Mesendoderm (in vitro differentiated cells): ENCODE results near the gene COPB2.

Experiments used
- DNase-seq: peaks from one replicate; pipeline ENCODE4 v3.0.0; 2013
- H2AK5ac ChIP-seq: 2 replicates; pipeline ENCODE4 v1.6.1; 2013; ENCODE audit warnings: low read length, inconsistent platforms
- H2BK120ac ChIP-seq: 2 replicates; pipeline ENCODE4 v1.6.1; 2013; ENCODE audit warnings: low read depth, mild to moderate bottlenecking, low read length, moderate library complexity, mixed read lengths
- H2BK15ac ChIP-seq: replicated peaks from 2 replicates; pipeline ENCODE4 v1.6.1; 2013; ENCODE audit warnings: low read depth, mild to moderate bottlenecking, moderate library complexity
- H2BK5ac ChIP-seq: 2 replicates; pipeline ENCODE4 v1.6.1; 2013; ENCODE audit warnings: low read length, inconsistent platforms
- H3K18ac ChIP-seq: 2 replicates; pipeline ENCODE4 v1.6.1; 2013; ENCODE audit warnings: mild to moderate bottlenecking, low read length, mixed read lengths
- H3K23ac ChIP-seq: one replicate; pipeline ENCODE4 v1.6.1; 2013; ENCODE audit warnings: low read length
- H3K27ac ChIP-seq: 2 replicates; pipeline ENCODE4 v1.5.1; 2013; ENCODE audit warnings: low read depth, mild to moderate bottlenecking, inconsistent platforms, low read length, moderate library complexity
- H3K27me3 ChIP-seq: 2 replicates; pipeline ENCODE4 v1.6.1; 2013; ENCODE audit warnings: low read length, control low read depth, mild to moderate bottlenecking, inconsistent platforms; ENCODE audit not compliant: insufficient read depth, poor library complexity
- H3K36me3 ChIP-seq: 2 replicates; pipeline ENCODE4 v1.6.1; 2013; ENCODE audit warnings: low read length, inconsistent platforms; ENCODE audit not compliant: control insufficient read depth, insufficient read depth
- H3K4ac ChIP-seq: one replicate; pipeline ENCODE4 v1.6.1; 2013; ENCODE audit warnings: low read depth, mild to moderate bottlenecking, low read length, moderate library complexity
- H3K4me1 ChIP-seq: 2 replicates; pipeline ENCODE4 v1.6.1; 2013; ENCODE audit warnings: low read depth, low read length, inconsistent platforms; ENCODE audit not compliant: control insufficient read depth
- H3K4me2 ChIP-seq: 2 replicates; pipeline ENCODE4 v1.6.1; 2013; ENCODE audit warnings: low read length
- H3K4me3 ChIP-seq: 2 replicates; pipeline ENCODE4 v1.5.1; 2013; ENCODE audit warnings: mild to moderate bottlenecking, low read length
- H3K56ac ChIP-seq: one replicate; pipeline ENCODE4 v1.6.1; 2013; ENCODE audit warnings: low read length
- H3K79me1 ChIP-seq: 2 replicates; pipeline ENCODE4 v1.6.1; 2013; ENCODE audit warnings: low read length, inconsistent platforms
- H3K79me2 ChIP-seq: 2 replicates; pipeline ENCODE4 v1.6.1; 2013; ENCODE audit warnings: mild to moderate bottlenecking, low read length; ENCODE audit not compliant: control insufficient read depth, insufficient read depth
- H3K9ac ChIP-seq: 2 replicates; pipeline ENCODE4 v1.6.1; 2013; ENCODE audit warnings: low read length, inconsistent platforms
- H4K5ac ChIP-seq: one replicate; pipeline ENCODE4 v1.6.1; 2013; ENCODE audit warnings: low read length
- H4K8ac ChIP-seq: one replicate; pipeline ENCODE4 v1.6.1; 2013; ENCODE audit warnings: low read depth, mild to moderate bottlenecking, control low read depth, low read length, moderate library complexity
- WGBS: extraction: QIAGEN DNeasy Blood & Tissue Kit; methylation state at CpG from one replicate; pipeline ENCODE4 v1.1.7; 2013; ENCODE audit warnings: low lambda C conversion rate, missing lambda C conversion rate; ENCODE audit not compliant: insufficient coverage; ENCODE audit errors: extremely low coverage; 5-methylcytosine and 5-hydroxymethylcytosine counted together

The COPB2 gene

DNA sequence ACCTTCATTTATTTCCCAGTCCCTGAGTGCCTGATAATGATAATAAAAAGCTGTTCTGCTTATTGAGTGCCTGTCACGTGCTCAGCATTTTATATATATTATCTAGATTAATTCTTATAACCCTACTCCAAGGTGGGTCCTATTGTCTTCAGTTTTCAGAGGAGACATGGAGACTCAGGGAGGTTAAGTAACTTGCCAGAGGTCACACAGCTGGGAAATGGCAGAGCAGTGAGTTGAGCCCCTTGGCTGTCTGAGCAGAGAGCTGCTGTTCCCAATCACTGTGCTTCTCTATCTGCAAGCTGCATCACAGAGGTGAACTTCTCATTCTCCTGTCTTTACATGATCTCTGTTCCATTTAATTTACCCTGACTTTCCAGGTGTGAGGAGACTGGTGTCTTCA, 77.9 kb downstream of the COPB2 start:
- Histone ChIP-seq H3K4me3 (no peak overlapping the region), H3K4ac (no peak overlapping the region), H3K18ac (no peak overlapping the region), H3K9ac (no peak overlapping the region), H3K79me2 (no peaks in the 10 kb centered on the region), H2BK5ac (no peak overlapping the region), H3K56ac (no peak overlapping the region), H3K4me1 (peaks cover 1% of the 10 kb centered on the region), H4K8ac (no peak overlapping the region), H2BK15ac (no peak overlapping the region), H2BK120ac (no peak overlapping the region), H3K36me3 (no peaks in the 10 kb centered on the region), H3K27me3 (no peaks in the 10 kb centered on the region), H3K23ac (no peak overlapping the region), H2AK5ac (no peak overlapping the region), H3K4me2 (no peak overlapping the region), H4K5ac (no peak overlapping the region), H3K27ac (no peak overlapping the region), H3K79me1 (no peaks in the 10 kb centered on the region)
- no CpG with 5 or more reads among the region's 1 CpG for WGBS
- DNase-seq: no peak

DNA sequence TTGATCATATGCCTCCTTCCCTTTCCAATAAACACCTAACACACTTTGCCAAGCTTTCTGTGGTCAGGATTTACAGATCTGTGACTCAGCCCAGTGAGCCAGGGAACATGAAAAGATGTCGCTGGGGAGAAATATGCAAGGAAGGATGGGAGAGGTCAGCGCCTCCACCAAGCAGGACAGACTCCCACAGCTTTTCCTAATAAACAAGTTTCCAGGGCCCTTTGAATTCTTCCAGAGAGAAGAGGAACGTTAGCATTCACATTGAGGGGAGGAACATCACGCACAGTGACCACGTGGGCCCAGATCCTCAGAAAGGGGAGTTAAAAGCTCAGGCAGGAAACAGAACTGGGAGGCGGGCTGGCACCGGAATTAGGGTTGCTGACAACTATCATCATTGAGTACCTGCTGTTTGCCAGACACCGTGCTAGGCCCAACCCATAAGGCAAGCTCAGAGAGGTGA, 78.9 kb downstream of the COPB2 start:
- peaks cover 1% of the 10 kb centered on the region for H3K4me1 ChIP-seq
- no peak overlapping the region for H3K4me3 ChIP-seq
- H3K23ac ChIP-seq: no peak overlapping the region
- no peak overlapping the region for H3K4ac ChIP-seq
- H4K5ac ChIP-seq: no peak overlapping the region
- no peak for DNase-seq
- WGBS: no CpG with 5 or more reads among the region's 8 CpGs
- no peaks in the 10 kb centered on the region for H3K79me1 ChIP-seq
- no peak overlapping the region for H3K9ac ChIP-seq
- no peak overlapping the region for H3K56ac ChIP-seq
- no peak overlapping the region for H2BK15ac ChIP-seq
- no peak overlapping the region for H3K27ac ChIP-seq
- H3K18ac ChIP-seq: no peak overlapping the region
- no peak overlapping the region for H4K8ac ChIP-seq
- H2BK120ac ChIP-seq: no peak overlapping the region
- no peak overlapping the region for H2AK5ac ChIP-seq
- no peaks in the 10 kb centered on the region for H3K36me3 ChIP-seq
- H3K4me2 ChIP-seq: no peak overlapping the region
- no peak overlapping the region for H2BK5ac ChIP-seq
- H3K27me3 ChIP-seq: no peaks in the 10 kb centered on the region
- no peaks in the 10 kb centered on the region for H3K79me2 ChIP-seq

DNA sequence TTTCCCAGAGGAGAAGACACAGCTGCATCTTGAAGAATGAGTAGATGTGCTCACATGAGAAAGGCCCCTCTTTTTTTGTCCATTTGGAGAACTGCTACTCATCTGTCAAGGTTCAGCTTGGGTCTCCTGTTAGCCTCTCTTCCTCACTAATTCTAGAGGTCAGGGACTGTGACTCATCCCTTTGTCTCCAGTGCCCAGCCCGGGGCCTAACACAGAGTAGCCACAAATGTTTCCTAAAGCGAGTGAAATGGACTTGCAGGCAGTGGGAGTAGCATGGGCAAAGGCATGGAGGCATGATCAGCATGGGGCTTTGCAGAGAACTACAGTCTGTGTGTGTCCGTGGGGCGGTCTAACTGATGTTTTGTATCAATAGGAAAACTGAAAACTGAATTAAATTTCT, 79.6 kb downstream of the COPB2 start:
- no peak overlapping the region for H3K4me2 ChIP-seq
- no peaks in the 10 kb centered on the region for H3K27me3 ChIP-seq
- H4K8ac ChIP-seq: no peak overlapping the region
- no peak overlapping the region for H3K27ac ChIP-seq
- H3K4ac ChIP-seq: no peak overlapping the region
- H3K18ac ChIP-seq: no peak overlapping the region
- no peak overlapping the region for H3K23ac ChIP-seq
- H2BK120ac ChIP-seq: no peak overlapping the region
- no peak for DNase-seq
- no peak overlapping the region for H2BK5ac ChIP-seq
- H3K4me1 ChIP-seq: peaks cover 1% of the 10 kb centered on the region
- no peaks in the 10 kb centered on the region for H3K79me2 ChIP-seq
- H2AK5ac ChIP-seq: no peak overlapping the region
- H3K4me3 ChIP-seq: no peak overlapping the region
- no peak overlapping the region for H2BK15ac ChIP-seq
- H3K56ac ChIP-seq: no peak overlapping the region
- no peaks in the 10 kb centered on the region for H3K79me1 ChIP-seq
- no peaks in the 10 kb centered on the region for H3K36me3 ChIP-seq
- no peak overlapping the region for H3K9ac ChIP-seq
- H4K5ac ChIP-seq: no peak overlapping the region
- WGBS: no CpG with 5 or more reads among the region's 4 CpGs

DNA sequence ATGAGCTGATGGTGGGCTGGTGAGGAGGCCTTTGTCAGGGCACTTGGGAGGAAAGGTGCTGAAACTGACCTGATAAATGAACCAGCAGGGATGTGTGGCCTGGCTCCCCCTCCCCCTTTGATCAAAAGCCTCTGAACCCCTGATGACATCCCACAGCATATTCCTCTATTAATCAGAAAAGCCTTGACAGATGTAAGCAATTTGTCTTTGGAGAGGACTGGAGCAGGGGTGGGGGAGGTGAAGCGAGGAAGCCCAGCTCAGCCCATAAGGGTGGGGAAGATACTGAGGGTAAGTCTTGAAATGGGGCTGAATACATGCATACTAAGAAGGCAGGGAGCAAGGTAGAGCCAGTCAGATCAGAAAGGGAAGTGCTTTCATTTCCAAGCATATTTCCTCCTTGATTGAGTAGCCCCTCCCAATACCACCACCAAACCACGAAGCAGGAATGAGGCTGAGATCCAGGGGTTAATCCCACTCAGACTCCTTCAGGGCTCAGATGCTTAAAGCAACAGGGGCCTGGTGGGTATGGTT, 80.3 kb downstream of the COPB2 start:
- H2BK15ac ChIP-seq: no peak overlapping the region
- H4K8ac ChIP-seq: no peak overlapping the region
- H4K5ac ChIP-seq: no peak overlapping the region
- H3K79me1 ChIP-seq: no peaks in the 10 kb centered on the region
- H3K23ac ChIP-seq: no peak overlapping the region
- H3K9ac ChIP-seq: no peak overlapping the region
- no peak overlapping the region for H3K4me3 ChIP-seq
- H3K79me2 ChIP-seq: no peaks in the 10 kb centered on the region
- no peak overlapping the region for H2BK120ac ChIP-seq
- H3K18ac ChIP-seq: no peak overlapping the region
- H3K27ac ChIP-seq: no peak overlapping the region
- H2AK5ac ChIP-seq: no peak overlapping the region
- no peak overlapping the region for H3K4me2 ChIP-seq
- H3K56ac ChIP-seq: no peak overlapping the region
- DNase-seq: no peak
- H3K4ac ChIP-seq: no peak overlapping the region
- H3K4me1 ChIP-seq: peaks cover 1% of the 10 kb centered on the region
- no CpG with 5 or more reads among the region's 2 CpGs for WGBS
- no peaks in the 10 kb centered on the region for H3K36me3 ChIP-seq
- H2BK5ac ChIP-seq: no peak overlapping the region
- no peaks in the 10 kb centered on the region for H3K27me3 ChIP-seq

DNA sequence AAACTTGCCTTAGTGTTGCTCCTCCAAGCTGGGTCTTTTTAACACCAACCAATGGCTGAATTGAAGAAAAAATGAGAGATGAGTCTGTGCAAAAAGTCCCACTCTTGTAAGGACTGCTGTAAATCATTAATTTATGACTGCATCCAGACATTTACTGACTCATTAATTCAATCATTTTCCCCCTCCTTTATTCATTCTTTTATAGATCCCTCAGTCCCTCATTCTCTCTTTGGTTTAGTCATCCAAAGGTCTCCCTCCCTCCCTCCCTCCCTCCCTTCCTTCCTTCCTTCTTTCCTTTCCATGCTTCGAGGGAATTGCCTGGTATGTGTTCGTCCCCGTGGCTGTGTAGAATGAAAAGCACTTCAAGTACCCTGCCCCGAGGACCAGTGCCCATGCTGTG, 80.9 kb downstream of the COPB2 start:
- H3K27me3 ChIP-seq: no peaks in the 10 kb centered on the region
- H2BK120ac ChIP-seq: no peak overlapping the region
- no peak overlapping the region for H3K4me3 ChIP-seq
- no peak overlapping the region for H2BK5ac ChIP-seq
- H3K4me1 ChIP-seq: peaks cover 1% of the 10 kb centered on the region
- no peak overlapping the region for H3K56ac ChIP-seq
- H2BK15ac ChIP-seq: no peak overlapping the region
- no peak overlapping the region for H3K9ac ChIP-seq
- no peak overlapping the region for H4K8ac ChIP-seq
- no peaks in the 10 kb centered on the region for H3K79me1 ChIP-seq
- WGBS: no CpG with 5 or more reads among the region's 4 CpGs
- no peak overlapping the region for H3K23ac ChIP-seq
- no peak for DNase-seq
- no peak overlapping the region for H3K4ac ChIP-seq
- H3K79me2 ChIP-seq: no peaks in the 10 kb centered on the region
- no peak overlapping the region for H3K27ac ChIP-seq
- H4K5ac ChIP-seq: no peak overlapping the region
- no peaks in the 10 kb centered on the region for H3K36me3 ChIP-seq
- H3K4me2 ChIP-seq: no peak overlapping the region
- no peak overlapping the region for H2AK5ac ChIP-seq
- H3K18ac ChIP-seq: no peak overlapping the region
